Hepatic stellate cell (primary cell): Measurements from ENCODE around the gene LIMS1.
"Not testable (repeated sequence)": the region's sequence is repeated elsewhere in the genome, so short reads cannot be mapped to it uniquely, and the experiment has no call there.

ENCODE experiments used
- DNase-seq: peaks from one replicate; pipeline ENCODE4 v3.0.0; 2011; ENCODE audit warnings: low spot score

LIMS1 gene

GRCh38 chr2:108664979-108665378 is 130.7 kb downstream of the LIMS1 start:
- not testable (repeated sequence) for DNase-seq

GRCh38 chr2:108665975-108666374 is 131.7 kb downstream of the LIMS1 start:
- DNase-seq: not testable (repeated sequence)

- DNase-seq: not testable (repeated sequence)
These were observed 132.9 kb downstream of the LIMS1 start for GRCh38 chr2:108667140-108667539.

GRCh38 chr2:108670282-108670681 is 136.0 kb downstream of the LIMS1 start:
- DNase-seq: not testable (repeated sequence)

- not testable (repeated sequence) for DNase-seq
These were observed 138.0 kb downstream of the LIMS1 start for GRCh38 chr2:108672200-108672805.

- DNase-seq: not testable (repeated sequence)
These were observed 142.3 kb downstream of the LIMS1 start for GRCh38 chr2:108676522-108676921.

- DNase-seq: not testable (repeated sequence)
These were observed 143.0 kb downstream of the LIMS1 start for GRCh38 chr2:108677239-108677744.

- not testable (repeated sequence) for DNase-seq
These were observed 144.0 kb downstream of the LIMS1 start for GRCh38 chr2:108678198-108678651.

GRCh38 chr2:108680805-108681204 is 146.5 kb downstream of the LIMS1 start:
- DNase-seq: not testable (repeated sequence)

- not testable (repeated sequence) for DNase-seq
These were observed 154.8 kb downstream of the LIMS1 start for GRCh38 chr2:108688818-108689756.

- DNase-seq: not testable (repeated sequence)
These were observed 155.7 kb downstream of the LIMS1 start for GRCh38 chr2:108690001-108690400.

GRCh38 chr2:108691447-108691846 is 157.2 kb downstream of the LIMS1 start:
- DNase-seq: no peak

- DNase-seq: no peak
These were observed 166.9 kb downstream of the LIMS1 start for GRCh38 chr2:108701208-108701607.

- no peak for DNase-seq
These were observed 167.5 kb downstream of the LIMS1 start for GRCh38 chr2:108701806-108702205.

- no peak for DNase-seq
These were observed 170.6 kb downstream of the LIMS1 start for GRCh38 chr2:108704871-108705270.

GRCh38 chr2:108707300-108707699 is 173.0 kb downstream of the LIMS1 start:
- DNase-seq: no peak

GRCh38 chr2:108716971-108717370 is 182.7 kb downstream of the LIMS1 start:
- DNase-seq: not testable (repeated sequence)

- DNase-seq: peak; percentile 88
These were observed 185.1 kb downstream of the LIMS1 start, which contains the start of gene RANBP2 for GRCh38 chr2:108719149-108720044. Gene RANBP2, plus strand, starts transcription at chr2:108719482. Its CDS starts 125 bp downstream, at chr2:108719607.

GRCh38 chr2:108726048-108726447 is 191.8 kb downstream of the LIMS1 start:
- DNase-seq: not testable (repeated sequence)

- DNase-seq: not testable (repeated sequence)
These were observed 200.4 kb downstream of the LIMS1 start for GRCh38 chr2:108734656-108735055.
